GM23248 (cell line): ENCODE data around the gene DACH1. TPM values are rescaled to one million over a fixed set of nuclear protein-coding genes. Genes with fewer than 3 reads are reported as not detected.

Source experiments
- DNase-seq: peaks from one replicate; pipeline ENCODE4 v3.0.0-alpha.2; 2015
- H2AFZ ChIP-seq: fragments of 200-600 bp; sonication (generic); 2 replicates; pipeline ENCODE4 v1.6.1; 2016; ENCODE audit warnings: antibody characterized with exemption
- H3F3A ChIP-seq: fragments of 200-600 bp; sonication (generic); 2 replicates; pipeline ENCODE4 v1.6.1; 2016; ENCODE audit warnings: mild to moderate bottlenecking, antibody characterized with exemption, mixed run types; ENCODE audit not compliant: insufficient read depth
- H3K27ac ChIP-seq: fragments of 200-600 bp; sonication (generic); 2 replicates; pipeline ENCODE4 v1.5.1; 2016; ENCODE audit warnings: mild to moderate bottlenecking
- H3K27me3 ChIP-seq: fragments of 200-600 bp; sonication (generic); replicated peaks from 2 replicates; pipeline ENCODE4 v1.6.1; 2016; ENCODE audit warnings: mild to moderate bottlenecking; ENCODE audit not compliant: insufficient read depth
- H3K36me3 ChIP-seq: fragments of 200-600 bp; sonication (generic); 2 replicates; pipeline ENCODE4 v1.6.1; 2016; ENCODE audit warnings: low read depth, mild to moderate bottlenecking
- H3K4me1 ChIP-seq: fragments of 200-600 bp; sonication (generic); 2 replicates; pipeline ENCODE4 v1.6.1; 2016; ENCODE audit warnings: mild to moderate bottlenecking; ENCODE audit not compliant: insufficient read depth
- H3K4me2 ChIP-seq: fragments of 200-600 bp; sonication (generic); one replicate; pipeline ENCODE4 v1.6.1; 2016; ENCODE audit warnings: mild to moderate bottlenecking; ENCODE audit not compliant: unreplicated experiment
- H3K4me3 ChIP-seq: fragments of 200-600 bp; sonication (generic); 2 replicates; pipeline ENCODE4 v1.5.1; 2016; ENCODE audit warnings: mild to moderate bottlenecking
- H3K79me2 ChIP-seq: fragments of 200-600 bp; sonication (generic); 2 replicates; pipeline ENCODE4 v1.6.1; 2016; ENCODE audit warnings: mild to moderate bottlenecking; ENCODE audit not compliant: insufficient read depth
- H3K9ac ChIP-seq: fragments of 200-600 bp; sonication (generic); 2 replicates; pipeline ENCODE4 v1.6.1; 2016; ENCODE audit warnings: mild to moderate bottlenecking
- H3K9me2 ChIP-seq: fragments of 200-600 bp; sonication (generic); 2 replicates; pipeline ENCODE4 v1.6.1; 2016; ENCODE audit warnings: mixed run types, mild to moderate bottlenecking, moderate library complexity; ENCODE audit not compliant: insufficient read depth
- H3K9me3 ChIP-seq: fragments of 200-600 bp; sonication (generic); one replicate; pipeline ENCODE4 v1.6.1; 2017; ENCODE audit warnings: low read depth
- H4K20me1 ChIP-seq: fragments of 200-600 bp; sonication (generic); 2 replicates; pipeline ENCODE4 v1.6.0; 2016; ENCODE audit not compliant: insufficient read depth
- EZH2 ChIP-seq: fragments of 200-600 bp; sonication (generic); IDR thresholded peaks from 2 replicates; pipeline ENCODE4 v1.6.1; 2018; ENCODE audit warnings: antibody characterized with exemption, mild to moderate bottlenecking; ENCODE audit not compliant: insufficient read depth, poor library complexity, severe bottlenecking
- EZH2phosphoT487 ChIP-seq: fragments of 200-600 bp; sonication (generic); IDR thresholded peaks from 2 replicates; pipeline ENCODE4 v1.6.1; 2018; ENCODE audit warnings: antibody characterized with exemption, moderate library complexity, mild to moderate bottlenecking, low read depth; ENCODE audit not compliant: insufficient read depth
- WGBS, 2 experiments: methylation state at CpG; one replicate each; pipeline ENCODE4 v1.1.6; 2015 to 2017; ENCODE audit warnings: low lambda C conversion rate in 2 of 2, low coverage in 1 of 2; ENCODE audit errors: missing lambda C conversion rate in 2 of 2; 5-methylcytosine and 5-hydroxymethylcytosine counted together
- in situ Hi-C: fragments of 300-500 bp; cut with MboI; formaldehyde crosslinking; loops from 2 replicates; pipeline ENCODE4 v1.15.0; 2020
- polyA plus RNA-seq: library from polyadenylated mRNA; unstranded; fragments of >200 nt; fragmentation: Nextera tagmentation; extraction: Ambion mirVana; gene quantifications from 2 replicates; pipeline ENCODE4 v1.2.1, GENCODE V29; 2016
- total RNA-seq: library from RNA; depleted of rRNA; stranded (reverse); fragments of >200 nt; shearing (Covaris generic); gene quantifications from 2 replicates; pipeline ENCODE4 v1.2.3, GENCODE V29; 2014

The DACH1 gene
- total and polyA plus RNA-seq, 2 experiments from 2014 or later: not detected

GRCh38 chr13:71457645-71458044 is 409.4 kb downstream of the DACH1 start:
- H4K20me1 ChIP-seq: no peaks in the 10 kb centered on the region
- H3F3A ChIP-seq: no peaks in the 10 kb centered on the region
- no peaks in the 10 kb centered on the region for H3K79me2 ChIP-seq
- no peak for DNase-seq
- no peak overlapping the region for H3K4me3 ChIP-seq
- no peak overlapping the region for H3K27ac ChIP-seq
- no peaks in the 10 kb centered on the region for H3K9me2 ChIP-seq
- 6 to 13% methylated on average over 2 of the region's 2 CpGs for WGBS, 2 experiments
- no peak overlapping the region for H2AFZ ChIP-seq
- in situ Hi-C loops: no loop called here
- no peaks in the 10 kb centered on the region for H3K9me3 ChIP-seq
- TF ChIP-seq EZH2 (no peak), EZH2phosphoT487 (no peak)
- H3K4me1 ChIP-seq: no peaks in the 10 kb centered on the region
- H3K4me2 ChIP-seq: no peak overlapping the region
- no peaks in the 10 kb centered on the region for H3K27me3 ChIP-seq
- no peaks in the 10 kb centered on the region for H3K36me3 ChIP-seq
- H3K9ac ChIP-seq: no peak overlapping the region

- Histone ChIP-seq H3K9me3 (no peaks in the 10 kb centered on the region), H4K20me1 (no peaks in the 10 kb centered on the region), H3K79me2 (no peaks in the 10 kb centered on the region), H3K27ac (no peak overlapping the region), H3K9me2 (no peaks in the 10 kb centered on the region), H3K4me2 (no peak overlapping the region), H2AFZ (no peak overlapping the region), H3K27me3 (no peaks in the 10 kb centered on the region), H3K9ac (no peak overlapping the region), H3K36me3 (no peaks in the 10 kb centered on the region), H3K4me3 (no peak overlapping the region), H3F3A (no peaks in the 10 kb centered on the region), H3K4me1 (no peaks in the 10 kb centered on the region)
- in situ Hi-C loops: no loop called here
- DNase-seq: no peak
- TF ChIP-seq EZH2phosphoT487 (no peak), EZH2 (no peak)
- WGBS, 2 experiments: 12 to 15% methylated on average over 2 of the region's 2 CpGs
Observed at GRCh38 chr13:71456136-71456535, 410.9 kb downstream of the DACH1 start.

GRCh38 chr13:71454509-71454908 is 412.5 kb downstream of the DACH1 start:
- Histone ChIP-seq H3K4me1 (no peaks in the 10 kb centered on the region), H4K20me1 (no peaks in the 10 kb centered on the region), H2AFZ (no peak overlapping the region), H3K9me2 (no peaks in the 10 kb centered on the region), H3K4me3 (no peak overlapping the region), H3K9me3 (no peaks in the 10 kb centered on the region), H3K36me3 (no peaks in the 10 kb centered on the region), H3F3A (no peaks in the 10 kb centered on the region), H3K9ac (no peak overlapping the region), H3K27ac (no peak overlapping the region), H3K4me2 (no peak overlapping the region), H3K27me3 (no peaks in the 10 kb centered on the region), H3K79me2 (no peaks in the 10 kb centered on the region)
- in situ Hi-C loops: no loop called here
- TF ChIP-seq EZH2phosphoT487 (no peak), EZH2 (no peak)
- no peak for DNase-seq
- 18 to 28% methylated on average over 1 of the region's 1 CpG for WGBS, 2 experiments

- no peak for DNase-seq
- Histone ChIP-seq H3K9me3 (no peaks in the 10 kb centered on the region), H3K4me1 (no peaks in the 10 kb centered on the region), H3K4me3 (no peak overlapping the region), H3K36me3 (no peaks in the 10 kb centered on the region), H3K79me2 (no peaks in the 10 kb centered on the region), H3K4me2 (no peak overlapping the region), H3K9ac (no peak overlapping the region), H2AFZ (no peak overlapping the region), H3F3A (no peaks in the 10 kb centered on the region), H3K9me2 (no peaks in the 10 kb centered on the region), H4K20me1 (no peaks in the 10 kb centered on the region), H3K27ac (no peak overlapping the region), H3K27me3 (no peaks in the 10 kb centered on the region)
- TF ChIP-seq EZH2phosphoT487 (no peak), EZH2 (no peak)
- WGBS, 2 experiments: 28 to 31% methylated on average over 3 of the region's 3 CpGs
- in situ Hi-C loops: no loop called here
Observed at GRCh38 chr13:71448080-71448630, 418.8 kb downstream of the DACH1 start.

- H3K9me2 ChIP-seq: no peaks in the 10 kb centered on the region
- no peak overlapping the region for H3K9ac ChIP-seq
Observed at GRCh38 chr13:71437704-71438103, 429.3 kb downstream of the DACH1 start.

More at GRCh38 chr13:71437704-71438103, 429.3 kb downstream of the DACH1 start:
- no peaks in the 10 kb centered on the region for H3K27me3 ChIP-seq
- no peaks in the 10 kb centered on the region for H3K4me1 ChIP-seq
- TF ChIP-seq EZH2phosphoT487 (no peak), EZH2 (no peak)
- H2AFZ ChIP-seq: no peak overlapping the region
- no peaks in the 10 kb centered on the region for H4K20me1 ChIP-seq
- no peak overlapping the region for H3K27ac ChIP-seq
- DNase-seq: no peak
- 0 to 2% methylated on average over 1 of the region's 1 CpG for WGBS, 2 experiments
- H3K4me3 ChIP-seq: no peak overlapping the region
- H3K9me3 ChIP-seq: no peaks in the 10 kb centered on the region
- no peaks in the 10 kb centered on the region for H3K36me3 ChIP-seq
- H3K4me2 ChIP-seq: no peak overlapping the region
- H3F3A ChIP-seq: no peaks in the 10 kb centered on the region
- H3K79me2 ChIP-seq: no peaks in the 10 kb centered on the region
- in situ Hi-C loops: no loop called here
